ENCODE results near the gene SPAST.

SPAST gene

GRCh38 chr2:32064021-32064601, 755 bp downstream of the SPAST start:
- Histone ChIP-seq H3K27me3 (ENCODE audit: insufficient read depth, poor library complexity, severe bottlenecking) (no peaks in the 10 kb centered on the region), H3K27ac (replicated peaks) (peak overlapping the region; percentile 92), H3K4me3 (replicated peaks; ENCODE audit: insufficient read depth, low read length) (peak overlapping the region; percentile 85)
- TF ChIP-seq SPI1 (IDR thresholded peaks at IDR 0.05; ENCODE audit: borderline replicate concordance, low read depth) = no peak
- TF ChIP-seq POLR2AphosphoS5 (IDR thresholded peaks at IDR 0.05; ENCODE audit: low read depth) = 0 out of 2 replicates have a peak, but pooled peaks have one; percentile 52
- DNase-seq (ENCODE audit: low read depth in 1 of 2, low spot score in 1 of 2) = peak; percentile 26 to 53

DNA sequence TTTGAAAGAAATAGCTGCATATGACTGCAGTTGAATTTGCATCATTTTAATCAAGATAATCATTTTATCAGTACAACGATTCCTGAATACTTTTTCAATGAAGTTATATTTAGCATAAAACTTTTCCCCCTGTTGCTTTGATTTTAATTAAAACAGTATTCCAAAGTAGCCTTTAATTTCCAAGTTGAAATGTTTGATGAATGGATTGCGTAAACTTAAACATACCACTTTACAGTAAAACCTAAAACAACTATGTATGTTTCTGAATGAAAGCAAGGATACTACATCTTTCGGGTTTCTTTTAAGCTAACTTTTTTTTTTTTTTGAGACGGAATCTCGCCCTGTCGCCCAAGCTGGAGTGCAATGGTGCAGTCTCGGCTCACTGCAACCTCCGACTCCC, 1.4 kb downstream of the SPAST start:
- TF ChIP-seq GABPA (IDR thresholded peaks at IDR 0.05; ENCODE audit: low read depth) (no peak), CTCF (IDR thresholded peaks at IDR 0.05; ENCODE audit: insufficient read depth, low read length) (no peak), SPI1 (IDR thresholded peaks at IDR 0.05; ENCODE audit: borderline replicate concordance, low read depth) (no peak), POLR2AphosphoS5 (IDR thresholded peaks at IDR 0.05; ENCODE audit: low read depth) (no peak)
- TF ChIP-seq, protein P1, sequence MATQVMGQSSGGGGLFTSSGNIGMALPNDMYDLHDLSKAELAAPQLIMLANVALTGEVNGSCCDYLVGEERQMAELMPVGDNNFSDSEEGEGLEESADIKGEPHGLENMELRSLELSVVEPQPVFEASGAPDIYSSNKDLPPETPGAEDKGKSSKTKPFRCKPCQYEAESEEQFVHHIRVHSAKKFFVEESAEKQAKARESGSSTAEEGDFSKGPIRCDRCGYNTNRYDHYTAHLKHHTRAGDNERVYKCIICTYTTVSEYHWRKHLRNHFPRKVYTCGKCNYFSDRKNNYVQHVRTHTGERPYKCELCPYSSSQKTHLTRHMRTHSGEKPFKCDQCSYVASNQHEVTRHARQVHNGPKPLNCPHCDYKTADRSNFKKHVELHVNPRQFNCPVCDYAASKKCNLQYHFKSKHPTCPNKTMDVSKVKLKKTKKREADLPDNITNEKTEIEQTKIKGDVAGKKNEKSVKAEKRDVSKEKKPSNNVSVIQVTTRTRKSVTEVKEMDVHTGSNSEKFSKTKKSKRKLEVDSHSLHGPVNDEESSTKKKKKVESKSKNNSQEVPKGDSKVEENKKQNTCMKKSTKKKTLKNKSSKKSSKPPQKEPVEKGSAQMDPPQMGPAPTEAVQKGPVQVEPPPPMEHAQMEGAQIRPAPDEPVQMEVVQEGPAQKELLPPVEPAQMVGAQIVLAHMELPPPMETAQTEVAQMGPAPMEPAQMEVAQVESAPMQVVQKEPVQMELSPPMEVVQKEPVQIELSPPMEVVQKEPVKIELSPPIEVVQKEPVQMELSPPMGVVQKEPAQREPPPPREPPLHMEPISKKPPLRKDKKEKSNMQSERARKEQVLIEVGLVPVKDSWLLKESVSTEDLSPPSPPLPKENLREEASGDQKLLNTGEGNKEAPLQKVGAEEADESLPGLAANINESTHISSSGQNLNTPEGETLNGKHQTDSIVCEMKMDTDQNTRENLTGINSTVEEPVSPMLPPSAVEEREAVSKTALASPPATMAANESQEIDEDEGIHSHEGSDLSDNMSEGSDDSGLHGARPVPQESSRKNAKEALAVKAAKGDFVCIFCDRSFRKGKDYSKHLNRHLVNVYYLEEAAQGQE (IDR thresholded peaks at IDR 0.05; ENCODE audit: insufficient replicate concordance, low read depth) = no peak
- no peak for DNase-seq (ENCODE audit: low read depth in 1 of 2, low spot score in 1 of 2)
- Histone ChIP-seq H3K4me3 (replicated peaks; ENCODE audit: insufficient read depth, low read length) (peak overlapping the region; percentile 85), H3K27me3 (ENCODE audit: insufficient read depth, poor library complexity, severe bottlenecking) (no peaks in the 10 kb centered on the region), H3K27ac (replicated peaks) (peak overlapping the region; percentile 92)

GRCh38 chr2:32067549-32067948, 4.2 kb downstream of the SPAST start:
- no peaks in the 10 kb centered on the region for H3K27me3 ChIP-seq (ENCODE audit: insufficient read depth, poor library complexity, severe bottlenecking)

More at GRCh38 chr2:32067549-32067948, 4.2 kb downstream of the SPAST start:
- TF ChIP-seq SPI1 (IDR thresholded peaks at IDR 0.05; ENCODE audit: borderline replicate concordance, low read depth) (no peak), CTCF (IDR thresholded peaks at IDR 0.05; ENCODE audit: insufficient read depth, low read length) (no peak), POLR2AphosphoS5 (IDR thresholded peaks at IDR 0.05; ENCODE audit: low read depth) (no peak), GABPA (IDR thresholded peaks at IDR 0.05; ENCODE audit: low read depth) (no peak)
- TF ChIP-seq, protein P1 (IDR thresholded peaks at IDR 0.05; ENCODE audit: insufficient replicate concordance, low read depth) = no peak
- no peak overlapping the region for H3K27ac ChIP-seq (replicated peaks)
- no peak for DNase-seq (ENCODE audit: low read depth in 1 of 2, low spot score in 1 of 2)
- no peak overlapping the region for H3K4me3 ChIP-seq (replicated peaks; ENCODE audit: insufficient read depth, low read length)

Data from HL-60 (cell line).